Breast epithelium (tissue), 3 donors: Measurements from ENCODE around the gene AGBL1.

Source experiments
- CTCF ChIP-seq, 3 donors: fragments of 450-650 bp; IDR thresholded peaks; one replicate each; pipeline ENCODE4 v1.5.1; 2016 to 2017; ENCODE audit warnings: antibody characterized with exemption in 3 of 3, mild to moderate bottlenecking in 3 of 3, moderate library complexity in 3 of 3
- POLR2A ChIP-seq: fragments of 450-650 bp; IDR thresholded peaks from one replicate; pipeline ENCODE4 v1.6.1; 2016; ENCODE audit warnings: antibody characterized with exemption, mild to moderate bottlenecking, moderate library complexity

- no peak for TF ChIP-seq CTCF (IDR thresholded peaks at IDR 0.05)
- no peak for TF ChIP-seq POLR2A
Observed at GRCh38 chr15:86968244-86968643, 888.6 kb downstream of the AGBL1 start.
